Fibroblast of the aortic adventitia (primary cell): ENCODE data around the gene SOX2. TPM values are rescaled to one million over a fixed set of nuclear protein-coding genes. Genes with fewer than 3 reads are reported as not detected.

Experiments
- DNase-seq: peaks from one replicate; pipeline ENCODE4 v3.0.0-alpha.2; 2010; ENCODE audit warnings: low read depth
- H3K4me3 ChIP-seq: 2 replicates; pipeline ENCODE4 v1.5.1; 2011; ENCODE audit warnings: low read depth, mild to moderate bottlenecking, control low read depth, low read length, moderate library complexity
- CTCF ChIP-seq: IDR thresholded peaks from 2 replicates; pipeline ENCODE4 v1.5.1; 2011; ENCODE audit warnings: mild to moderate bottlenecking, low read length, control low read depth, inconsistent platforms; ENCODE audit not compliant: insufficient read depth
- total RNA-seq: library from RNA; depleted of rRNA; stranded (reverse); fragments of >200 nt; gene quantifications from 2 replicates; pipeline ENCODE4 v1.2.3, GENCODE V29; 2012; ENCODE audit warnings: low replicate concordance

The SOX2 gene
- total RNA-seq, 1 donor: not detected

- no peak for TF ChIP-seq CTCF
- no peak overlapping the region for H3K4me3 ChIP-seq
- DNase-seq: no peak
Measured at GRCh38 chr3:181692311-181693145, 19.2 kb upstream of the SOX2 start.

- TF ChIP-seq CTCF: no peak
- H3K4me3 ChIP-seq: no peak overlapping the region
- no peak for DNase-seq
Measured at GRCh38 chr3:181693280-181693679, 18.4 kb upstream of the SOX2 start.

- DNase-seq: peak; percentile 27
- peak; percentile 22 for TF ChIP-seq CTCF
- H3K4me3 ChIP-seq: peak overlapping the region; percentile 51
Measured at GRCh38 chr3:181694805-181695660, 16.7 kb upstream of the SOX2 start.

- no peak for TF ChIP-seq CTCF
- peak overlapping the region; percentile 51 for H3K4me3 ChIP-seq
- peak; percentile 23 for DNase-seq
Measured at GRCh38 chr3:181695661-181696491, 15.8 kb upstream of the SOX2 start.

GRCh38 chr3:181696626-181697230 lies 15.0 kb upstream of the SOX2 start:
- H3K4me3 ChIP-seq: no peak overlapping the region
- TF ChIP-seq CTCF: no peak
- no peak for DNase-seq

- H3K4me3 ChIP-seq: no peak overlapping the region
- no peak for DNase-seq
- TF ChIP-seq CTCF: no peak
Measured at GRCh38 chr3:181698263-181698954, 13.3 kb upstream of the SOX2 start.
